Peyer's patch (tissue), 4 donors: ENCODE measurements around the gene WDR1.

Source experiments
- POLR2A ChIP-seq, 2 donors: fragments of 450-650 bp; IDR thresholded peaks; one replicate each; pipeline ENCODE4 v1.5.1; 2017; ENCODE audit warnings: antibody characterized with exemption in 2 of 2, mild to moderate bottlenecking in 2 of 2, moderate library complexity in 2 of 2
- TF ChIP-seq, protein P1 (sequence below), 6 experiments: fragments of 450-650 bp in 4 of 6; fragments of 200-600 bp in 2 of 6; sonication (generic) in 1 of 6; IDR thresholded peaks; one replicate each; pipeline ENCODE4 v1.5.1; 2017 to 2019; ENCODE audit warnings: antibody characterized with exemption in 6 of 6, mild to moderate bottlenecking in 3 of 6, moderate library complexity in 1 of 6

DNA sequence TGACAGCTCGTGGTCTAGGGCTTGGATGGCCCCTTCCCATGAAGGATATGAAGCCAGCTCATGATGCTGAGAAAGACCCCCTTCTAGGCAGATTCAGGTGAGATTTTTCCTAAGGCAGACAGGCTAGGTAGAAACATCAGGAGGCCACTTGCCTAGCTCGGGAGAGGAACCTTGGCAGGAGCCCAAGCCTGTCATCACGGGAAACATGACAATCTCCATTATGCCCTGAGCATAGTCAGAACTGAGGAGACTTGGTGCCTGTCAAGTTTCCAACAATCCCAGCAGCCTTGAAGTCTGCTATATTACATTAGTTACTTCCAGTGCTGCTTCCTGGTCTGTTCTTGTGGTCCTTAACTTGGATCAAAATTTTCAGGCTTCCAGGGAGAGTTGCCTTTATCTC lies 18.7 kb upstream of the WDR1 start:
- TF ChIP-seq, protein P1, sequence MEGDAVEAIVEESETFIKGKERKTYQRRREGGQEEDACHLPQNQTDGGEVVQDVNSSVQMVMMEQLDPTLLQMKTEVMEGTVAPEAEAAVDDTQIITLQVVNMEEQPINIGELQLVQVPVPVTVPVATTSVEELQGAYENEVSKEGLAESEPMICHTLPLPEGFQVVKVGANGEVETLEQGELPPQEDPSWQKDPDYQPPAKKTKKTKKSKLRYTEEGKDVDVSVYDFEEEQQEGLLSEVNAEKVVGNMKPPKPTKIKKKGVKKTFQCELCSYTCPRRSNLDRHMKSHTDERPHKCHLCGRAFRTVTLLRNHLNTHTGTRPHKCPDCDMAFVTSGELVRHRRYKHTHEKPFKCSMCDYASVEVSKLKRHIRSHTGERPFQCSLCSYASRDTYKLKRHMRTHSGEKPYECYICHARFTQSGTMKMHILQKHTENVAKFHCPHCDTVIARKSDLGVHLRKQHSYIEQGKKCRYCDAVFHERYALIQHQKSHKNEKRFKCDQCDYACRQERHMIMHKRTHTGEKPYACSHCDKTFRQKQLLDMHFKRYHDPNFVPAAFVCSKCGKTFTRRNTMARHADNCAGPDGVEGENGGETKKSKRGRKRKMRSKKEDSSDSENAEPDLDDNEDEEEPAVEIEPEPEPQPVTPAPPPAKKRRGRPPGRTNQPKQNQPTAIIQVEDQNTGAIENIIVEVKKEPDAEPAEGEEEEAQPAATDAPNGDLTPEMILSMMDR (IDR thresholded peaks at IDR 0.05) = no peak
- no peak for TF ChIP-seq POLR2A (IDR thresholded peaks at IDR 0.05)
